Measurements from ENCODE around the gene RNF135. TPM values are rescaled to one million over a fixed set of nuclear protein-coding genes. Genes with fewer than 3 reads are reported as not detected.

The RNF135 gene
- total and polyA plus RNA-seq, 7 experiments from 2014 or later: 2.0 to 18.7 (median 3.5) TPM

- intact Hi-C loops (cut with micrococcal nuclease): no loop called here
- DNase-seq: no peak
- Histone ChIP-seq H3K4me1 (ENCODE audit: control insufficient read depth in 2 of 2, insufficient read depth in 2 of 2, low read length in 2 of 2) (no peaks in the 10 kb centered on the region), H3K27me3 (ENCODE audit: control insufficient read depth in 2 of 2, insufficient read depth in 2 of 2, low read length in 2 of 2) (no peaks in the 10 kb centered on the region), H3K27ac (ENCODE audit: low read depth, low read length) (no peak overlapping the region), H3K9me3 (ENCODE audit: control insufficient read depth in 2 of 3, low read length in 3 of 3) (no peaks in the 10 kb centered on the region), H3K4me3 (ENCODE audit: low read length) (no peak overlapping the region), H3K36me3 (ENCODE audit: control insufficient read depth in 2 of 3, insufficient read depth in 3 of 3, low read length in 3 of 3) (peaks cover 0 to 7% (median 6%) of the 10 kb centered on the region in 3 experiments)
- Mint-ChIP-seq H3K4me3 (no peak overlapping the region), H3K27ac (no peak overlapping the region), H3K9me3 (no peaks in the 10 kb centered on the region), H3K27me3 (no peaks in the 10 kb centered on the region), H3K36me3 (peaks cover 0 to 23% (median 8%) of the 10 kb centered on the region in 5 donors), H3K4me1 (peaks cover 0 to 2% (median 0%) of the 10 kb centered on the region in 7 donors)
- no peak for ATAC-seq
- CTCF ChIA-PET: no interaction called here
- POLR2A ChIA-PET: interaction anchor here (1.6 kb wide), 1 partner anchor 11 kb away, joined by 4 read pairs; no protein-coding TSS in a partner anchor
Measured at GRCh38 chr17:30997270-30997669, 26.4 kb downstream of the RNF135 start.

GRCh38 chr17:30997842-30998241 is 27.0 kb downstream of the RNF135 start:
- no peak overlapping the region for H3K27ac Mint-ChIP-seq
- ChIA-PET CTCF (no interaction called here), POLR2A (interaction anchor here (1.6 kb wide), 1 partner anchor 11 kb away, joined by 4 read pairs; no protein-coding TSS in a partner anchor)
- Histone ChIP-seq H3K4me3 (ENCODE audit: low read length) (no peak overlapping the region), H3K9me3 (ENCODE audit: control insufficient read depth in 2 of 3, low read length in 3 of 3) (no peaks in the 10 kb centered on the region), H3K4me1 (ENCODE audit: control insufficient read depth in 2 of 2, insufficient read depth in 2 of 2, low read length in 2 of 2) (no peaks in the 10 kb centered on the region), H3K27ac (ENCODE audit: low read depth, low read length) (no peak overlapping the region), H3K36me3 (ENCODE audit: control insufficient read depth in 2 of 3, insufficient read depth in 3 of 3, low read length in 3 of 3) (peaks cover 0 to 7% (median 6%) of the 10 kb centered on the region in 3 experiments), H3K27me3 (ENCODE audit: control insufficient read depth in 2 of 2, insufficient read depth in 2 of 2, low read length in 2 of 2) (no peaks in the 10 kb centered on the region)
- peaks cover 0 to 23% (median 8%) of the 10 kb centered on the region in 5 donors for H3K36me3 Mint-ChIP-seq
- H3K4me1 Mint-ChIP-seq: peaks cover 0 to 2% (median 0%) of the 10 kb centered on the region in 7 donors
- no peak for ATAC-seq
- no peaks in the 10 kb centered on the region for H3K27me3 Mint-ChIP-seq
- no peak overlapping the region for H3K4me3 Mint-ChIP-seq
- intact Hi-C loops (cut with micrococcal nuclease): no loop called here
- H3K9me3 Mint-ChIP-seq: no peaks in the 10 kb centered on the region
- no peak for DNase-seq

- Mint-ChIP-seq H3K36me3 (peaks cover 5 to 19% (median 11%) of the 10 kb centered on the region in 5 donors), H3K9me3 (peaks cover 0 to 3% (median 0%) of the 10 kb centered on the region in 11 donors), H3K27ac (no peak overlapping the region), H3K27me3 (no peaks in the 10 kb centered on the region), H3K4me1 (peaks cover 0 to 4% (median 0%) of the 10 kb centered on the region in 7 donors), H3K4me3 (no peak overlapping the region)
- Histone ChIP-seq H3K9me3 (ENCODE audit: control insufficient read depth in 2 of 3, low read length in 3 of 3) (no peaks in the 10 kb centered on the region), H3K27ac (ENCODE audit: low read depth, low read length) (no peak overlapping the region), H3K27me3 (ENCODE audit: control insufficient read depth in 2 of 2, insufficient read depth in 2 of 2, low read length in 2 of 2) (no peaks in the 10 kb centered on the region), H3K4me1 (ENCODE audit: control insufficient read depth in 2 of 2, insufficient read depth in 2 of 2, low read length in 2 of 2) (no peaks in the 10 kb centered on the region), H3K36me3 (ENCODE audit: control insufficient read depth in 2 of 3, insufficient read depth in 3 of 3, low read length in 3 of 3) (peaks cover 0 to 6% (median 3%) of the 10 kb centered on the region in 3 experiments), H3K4me3 (ENCODE audit: low read length) (no peak overlapping the region)
- POLR2A ChIA-PET: interaction anchor here (0.7 kb wide), 1 partner anchor 77 kb away, joined by 4 read pairs; no protein-coding TSS in a partner anchor
- intact Hi-C loops (cut with micrococcal nuclease): no loop called here
- CTCF ChIA-PET: no interaction called here
- no peak for ATAC-seq
- no peak for DNase-seq
Measured at GRCh38 chr17:31002047-31002446, 31.2 kb downstream of the RNF135 start.

DNA sequence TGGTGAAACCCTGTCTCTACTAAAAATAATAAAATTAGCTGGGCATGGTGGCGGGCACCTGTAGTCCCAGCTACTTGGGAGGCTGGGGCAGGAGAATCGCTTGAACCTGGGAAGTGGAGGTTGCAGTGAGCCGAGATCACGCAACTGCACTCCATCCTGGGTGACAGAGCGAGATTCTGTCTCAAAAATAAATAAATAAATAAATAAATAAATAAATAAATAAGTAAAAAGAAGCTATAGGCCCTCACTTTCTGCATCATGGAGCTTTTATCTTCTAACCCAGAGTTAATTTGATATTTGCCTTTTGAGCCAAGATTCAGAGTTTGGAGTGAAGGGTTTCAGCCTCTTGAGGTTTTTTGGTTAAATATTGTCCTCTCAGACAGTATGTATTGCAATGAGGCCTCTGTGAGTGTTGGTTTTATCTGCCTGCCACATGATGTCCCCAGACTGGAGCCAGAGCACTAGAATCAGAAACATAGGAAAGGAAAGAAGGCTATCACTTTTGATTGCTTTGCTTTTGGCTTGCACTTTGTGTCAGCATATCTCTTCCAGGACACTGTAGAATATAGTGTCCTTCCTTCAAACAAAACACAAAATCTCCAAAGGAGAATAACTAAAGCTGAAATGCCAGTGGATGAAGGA is 32.5 kb downstream of the RNF135 start:
- peaks cover 0 to 8% of the 10 kb centered on the region in 2 donors for H3K4me1 ChIP-seq (ENCODE audit: control insufficient read depth in 2 of 2, insufficient read depth in 2 of 2, low read length in 2 of 2)
- Mint-ChIP-seq H3K36me3 (peaks cover 0 to 14% (median 9%) of the 10 kb centered on the region in 5 donors), H3K27me3 (peaks cover 0 to 9% (median 0%) of the 10 kb centered on the region in 5 donors), H3K27ac (no peak overlapping the region), H3K4me1 (peaks cover 6 to 14% (median 9%) of the 10 kb centered on the region in 7 donors), H3K4me3 (no peak overlapping the region), H3K9me3 (peaks cover 0 to 3% (median 0%) of the 10 kb centered on the region in 11 donors)
- no peaks in the 10 kb centered on the region for H3K9me3 ChIP-seq (ENCODE audit: control insufficient read depth in 2 of 3, low read length in 3 of 3)
- peaks cover 0 to 3% (median 0%) of the 10 kb centered on the region in 3 experiments for H3K36me3 ChIP-seq (ENCODE audit: control insufficient read depth in 2 of 3, insufficient read depth in 3 of 3, low read length in 3 of 3)
- CTCF ChIA-PET: no interaction called here
- intact Hi-C loops (cut with micrococcal nuclease): no loop called here
- H3K27ac ChIP-seq (ENCODE audit: low read depth, low read length): no peak overlapping the region
- H3K4me3 ChIP-seq (ENCODE audit: low read length): no peak overlapping the region
- POLR2A ChIA-PET: no interaction called here
- H3K27me3 ChIP-seq (ENCODE audit: control insufficient read depth in 2 of 2, insufficient read depth in 2 of 2, low read length in 2 of 2): no peaks in the 10 kb centered on the region
- DNase-seq (no peak), ATAC-seq (no peak)

DNA sequence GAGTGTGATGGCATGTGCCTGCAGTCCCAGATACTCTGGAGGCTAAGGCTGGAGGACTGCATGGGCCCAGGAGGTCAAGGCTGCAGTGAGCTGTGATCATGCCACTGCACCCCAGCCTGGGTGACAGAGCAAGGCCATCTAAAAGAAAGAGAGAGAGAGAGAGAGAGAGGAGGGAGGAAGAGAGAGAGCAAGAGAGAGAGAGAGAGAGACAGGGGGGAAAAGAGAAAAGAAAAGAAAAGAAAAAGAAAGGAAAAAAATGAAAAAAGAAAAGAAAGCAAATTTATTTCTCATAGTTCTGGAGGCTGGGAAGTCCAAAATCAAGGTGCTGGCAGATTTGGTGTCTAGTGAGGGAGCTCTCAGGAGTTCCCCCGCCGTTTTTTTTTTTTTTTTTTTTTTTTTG is 33.3 kb downstream of the RNF135 start:
- DNase-seq: no peak
- CTCF ChIA-PET: interaction anchor here (0.6 kb wide), 1 partner anchor 36 kb away, joined by 3 read pairs; no protein-coding TSS in a partner anchor
- Mint-ChIP-seq H3K4me3 (no peak overlapping the region), H3K36me3 (peaks cover 0 to 11% (median 9%) of the 10 kb centered on the region in 5 donors), H3K9me3 (peaks cover 0 to 3% (median 0%) of the 10 kb centered on the region in 11 donors), H3K4me1 (peaks cover 6 to 20% (median 10%) of the 10 kb centered on the region in 7 donors), H3K27ac (no peak overlapping the region), H3K27me3 (peaks cover 0 to 13% (median 0%) of the 10 kb centered on the region in 5 donors)
- Histone ChIP-seq H3K27ac (ENCODE audit: low read depth, low read length) (no peak overlapping the region), H3K4me3 (ENCODE audit: low read length) (no peak overlapping the region), H3K4me1 (ENCODE audit: control insufficient read depth in 2 of 2, insufficient read depth in 2 of 2, low read length in 2 of 2) (peaks cover 0 to 9% of the 10 kb centered on the region in 2 donors), H3K27me3 (ENCODE audit: control insufficient read depth in 2 of 2, insufficient read depth in 2 of 2, low read length in 2 of 2) (no peaks in the 10 kb centered on the region), H3K36me3 (ENCODE audit: control insufficient read depth in 2 of 3, insufficient read depth in 3 of 3, low read length in 3 of 3) (no peaks in the 10 kb centered on the region), H3K9me3 (ENCODE audit: control insufficient read depth in 2 of 3, low read length in 3 of 3) (no peaks in the 10 kb centered on the region)
- intact Hi-C loops (cut with micrococcal nuclease): no loop called here
- no peak for ATAC-seq
- POLR2A ChIA-PET: no interaction called here

- Histone ChIP-seq H3K36me3 (ENCODE audit: control insufficient read depth in 2 of 3, insufficient read depth in 3 of 3, low read length in 3 of 3) (no peaks in the 10 kb centered on the region), H3K4me3 (ENCODE audit: low read length) (peak overlapping the region; percentile 75), H3K27ac (ENCODE audit: low read depth, low read length) (peak overlapping the region; percentile 61), H3K27me3 (ENCODE audit: control insufficient read depth in 2 of 2, insufficient read depth in 2 of 2, low read length in 2 of 2) (no peaks in the 10 kb centered on the region), H3K9me3 (ENCODE audit: control insufficient read depth in 2 of 3, low read length in 3 of 3) (no peaks in the 10 kb centered on the region), H3K4me1 (ENCODE audit: control insufficient read depth in 2 of 2, insufficient read depth in 2 of 2, low read length in 2 of 2) (peaks cover 0 to 9% of the 10 kb centered on the region in 2 donors)
- intact Hi-C loops (cut with micrococcal nuclease): loop anchor here in 1 of 2 donors (2.0 to 5.0 kb wide), 3 partner anchors 37 to 499 kb away; partner anchors contain the start of genes EVI2A and RNF135
- Mint-ChIP-seq H3K27ac (peak overlapping the region in 8 of 9 donors; percentile 21 to 94 (median 64)), H3K9me3 (peaks cover 0 to 3% (median 0%) of the 10 kb centered on the region in 11 donors), H3K4me3 (peak overlapping the region; percentile 86 to 97 (median 92)), H3K36me3 (peaks cover 0 to 9% (median 3%) of the 10 kb centered on the region in 5 donors), H3K27me3 (peaks cover 0 to 31% (median 0%) of the 10 kb centered on the region in 5 donors), H3K4me1 (peaks cover 8 to 23% (median 18%) of the 10 kb centered on the region in 7 donors)
- DNase-seq (peak in 1 of 9 donors; percentile 4), ATAC-seq (no peak)
- ChIA-PET CTCF (interaction anchor here (0.6 to 1.1 kb wide), 2 partner anchors 202 to 531 kb away, joined by 3 to 6 read pairs; no protein-coding TSS in a partner anchor), POLR2A (interaction anchor here (0.6 to 2.1 kb wide), 4 partner anchors 10 to 33 kb away, joined by 3 to 4 read pairs (median 4); no protein-coding TSS in a partner anchor)
Measured at GRCh38 chr17:31007695-31008373, 37.0 kb downstream of the RNF135 start.

Data from naive thymus-derived CD4-positive, alpha-beta T cell (primary cell).